Neural progenitor cell (in vitro differentiated cells): ENCODE measurements around the gene MRPS27.

Source experiments
- CTCF ChIP-seq: fragments of 200-600 bp; sonication (generic); IDR thresholded peaks from 2 replicates; pipeline ENCODE4 v1.5.1; 2017; ENCODE audit warnings: antibody characterized with exemption, mild to moderate bottlenecking
- EZH2 ChIP-seq: fragments of 200-600 bp; sonication (generic); IDR thresholded peaks from 2 replicates; pipeline ENCODE4 v1.6.1; 2017; ENCODE audit warnings: antibody characterized with exemption, mild to moderate bottlenecking, moderate library complexity

- TF ChIP-seq CTCF (no peak), EZH2 (no peak)
These were observed 95.0 kb downstream of the MRPS27 start for GRCh38 chr5:72224946-72225463.
